ENCODE results near the gene RRP9. TPM values are rescaled to one million over a fixed set of nuclear protein-coding genes. Genes with fewer than 3 reads are reported as not detected.

Gene RRP9
- total RNA-seq, 1 donor = 20.6 TPM

DNA sequence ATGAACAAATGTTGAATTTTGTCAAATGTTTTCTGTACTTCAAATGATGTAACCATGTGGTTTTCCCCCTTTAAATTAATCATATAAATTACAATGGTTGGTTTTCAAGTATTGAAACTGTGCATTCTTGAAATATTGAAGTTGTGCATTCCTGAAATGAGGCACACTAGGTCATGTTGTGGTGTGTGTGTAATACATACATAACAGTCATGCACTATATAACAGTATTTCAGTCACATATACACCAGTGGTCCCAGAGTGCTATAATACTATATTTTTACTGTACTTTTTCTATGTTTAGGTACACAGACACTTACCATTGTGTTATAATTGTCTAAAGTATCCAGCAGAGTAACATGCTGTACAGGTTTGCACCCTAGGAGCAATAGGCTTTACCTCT is 55.3 kb downstream of the RRP9 start:
- no peak overlapping the region for H3K4me3 ChIP-seq (ENCODE audit: insufficient read depth, low read length)
- H3K27ac ChIP-seq (ENCODE audit: low read depth, low read length) = no peak overlapping the region
- no peaks in the 10 kb centered on the region for H3K36me3 ChIP-seq (ENCODE audit: insufficient read depth, low read length)
- H3K9me3 ChIP-seq (ENCODE audit: low read depth, low read length) = no peaks in the 10 kb centered on the region
- H3K27me3 ChIP-seq (ENCODE audit: insufficient read depth, low read length) = peaks cover 15% of the 10 kb centered on the region
- H3K79me2 ChIP-seq (ENCODE audit: insufficient read depth, low read length) = no peaks in the 10 kb centered on the region
- no peaks in the 10 kb centered on the region for H4K20me1 ChIP-seq (ENCODE audit: insufficient read depth, low read length)
- TF ChIP-seq, protein P1, sequence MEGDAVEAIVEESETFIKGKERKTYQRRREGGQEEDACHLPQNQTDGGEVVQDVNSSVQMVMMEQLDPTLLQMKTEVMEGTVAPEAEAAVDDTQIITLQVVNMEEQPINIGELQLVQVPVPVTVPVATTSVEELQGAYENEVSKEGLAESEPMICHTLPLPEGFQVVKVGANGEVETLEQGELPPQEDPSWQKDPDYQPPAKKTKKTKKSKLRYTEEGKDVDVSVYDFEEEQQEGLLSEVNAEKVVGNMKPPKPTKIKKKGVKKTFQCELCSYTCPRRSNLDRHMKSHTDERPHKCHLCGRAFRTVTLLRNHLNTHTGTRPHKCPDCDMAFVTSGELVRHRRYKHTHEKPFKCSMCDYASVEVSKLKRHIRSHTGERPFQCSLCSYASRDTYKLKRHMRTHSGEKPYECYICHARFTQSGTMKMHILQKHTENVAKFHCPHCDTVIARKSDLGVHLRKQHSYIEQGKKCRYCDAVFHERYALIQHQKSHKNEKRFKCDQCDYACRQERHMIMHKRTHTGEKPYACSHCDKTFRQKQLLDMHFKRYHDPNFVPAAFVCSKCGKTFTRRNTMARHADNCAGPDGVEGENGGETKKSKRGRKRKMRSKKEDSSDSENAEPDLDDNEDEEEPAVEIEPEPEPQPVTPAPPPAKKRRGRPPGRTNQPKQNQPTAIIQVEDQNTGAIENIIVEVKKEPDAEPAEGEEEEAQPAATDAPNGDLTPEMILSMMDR (IDR thresholded peaks at IDR 0.05; ENCODE audit: extremely low read depth, low read depth, low read length) = no peak
- no peak overlapping the region for H3K4me2 ChIP-seq (ENCODE audit: insufficient read depth, low read length)
- H2AFZ ChIP-seq (ENCODE audit: low read length) = no peak overlapping the region
- DNase-seq (ENCODE audit: insufficient read length, low spot score, missing footprints) = no peak
- H3K4me1 ChIP-seq (ENCODE audit: insufficient read depth, low read length) = no peaks in the 10 kb centered on the region

Small RNA genes within 50 kb of the gene (small RNA-seq; reads per million reads assigned to genes)
- gene AC115284.1 = not detected

Other genes starting within 250 kb of the RRP9 start
- under 0.01 TPM in 1 of 2 replicates, not detected in the other for gene GRM2, start 234.8 kb downstream of the RRP9 start, total RNA-seq
- gene IQCF6, start 162.7 kb downstream of the RRP9 start, total RNA-seq = not detected in 2 replicates
- not detected in 2 replicates for gene IQCF2, start 80.3 kb downstream of the RRP9 start, total RNA-seq
- not detected in 2 replicates for gene IQCF5, start 66.3 kb downstream of the RRP9 start, total RNA-seq
- not detected in 2 replicates for gene IQCF1, start 38.6 kb downstream of the RRP9 start, total RNA-seq
- gene PARP3, start 459 bp upstream of the RRP9 start, total RNA-seq = 39.2 and 46.0 TPM in 2 replicates
- gene GPR62, start 13.5 kb upstream of the RRP9 start, total RNA-seq = under 0.01 TPM in 1 of 2 replicates, not detected in the other
- 19.7 and 22.4 TPM in 2 replicates for gene PCBP4, start 25.6 kb upstream of the RRP9 start, total RNA-seq
- 38.7 and 44.2 TPM in 2 replicates for gene ABHD14B, start 32.1 kb upstream of the RRP9 start, total RNA-seq
- gene ABHD14A, start 33.2 kb upstream of the RRP9 start, total RNA-seq = 16.5 and 18.8 TPM in 2 replicates
- gene ACY1, start 41.6 kb upstream of the RRP9 start, total RNA-seq = 35.7 and 37.6 TPM in 2 replicates
- gene RPL29, start 54.0 kb upstream of the RRP9 start, total RNA-seq = 824 and 862 TPM in 2 replicates
- 12.7 and 13.8 TPM in 2 replicates for gene DUSP7, start 114.7 kb upstream of the RRP9 start, total RNA-seq
- gene POC1A, start 212.5 kb upstream of the RRP9 start, total RNA-seq = 1.8 and 3.2 TPM in 2 replicates

Measured in osteoblast (primary cell).